Stimulated activated CD4-positive, alpha-beta T cell treated with anti-CD3 and anti-CD28 coated beads, Interleukin-2, amount 100 ng/mL, for 24 hours (primary cell): ENCODE results near the gene ARHGAP10.

Source experiments
- DNase-seq, 2 donors: peaks; one replicate each; pipeline ENCODE4 v3.0.0-alpha.2; 2020

ARHGAP10 gene

DNA sequence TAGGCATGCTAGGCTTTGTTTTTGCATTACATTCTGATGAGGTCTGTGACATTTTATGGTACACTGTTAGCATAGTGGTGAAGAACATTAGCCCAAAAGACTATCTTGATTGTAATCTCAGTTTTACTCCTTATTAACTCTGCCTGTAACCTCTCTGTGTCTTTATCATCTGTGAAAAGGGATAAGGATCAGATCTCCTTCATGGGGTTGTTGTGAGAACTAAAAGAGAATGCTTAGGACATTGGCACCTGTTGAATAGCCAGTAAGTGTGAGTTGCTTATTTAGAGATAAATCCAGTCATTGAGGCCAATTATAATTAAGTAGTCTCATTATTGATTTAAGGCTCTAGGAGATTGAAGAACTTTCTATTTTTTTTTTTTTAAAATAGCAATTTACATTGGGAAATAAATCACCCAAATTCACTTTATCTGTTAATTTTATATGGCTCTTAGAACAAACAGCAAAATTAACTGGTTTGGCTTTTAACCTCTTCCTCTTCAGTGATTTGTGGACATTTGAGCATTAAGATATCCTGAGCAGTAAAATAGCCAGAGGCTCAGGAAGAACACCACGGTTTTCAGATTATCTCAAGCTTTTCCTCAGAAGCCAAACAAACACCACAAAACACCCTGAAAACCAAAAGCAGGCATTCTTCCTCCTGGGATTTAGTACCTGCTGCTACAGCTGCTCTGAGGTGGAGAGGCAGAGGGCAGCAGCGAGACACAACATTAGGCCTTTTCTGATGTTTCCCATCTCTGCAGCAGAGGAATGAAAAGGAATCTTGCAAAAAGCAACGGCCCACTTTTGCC lies 192.9 kb downstream of the ARHGAP10 start:
- peak in 1 of 2 donors; percentile 6 for DNase-seq

DNA sequence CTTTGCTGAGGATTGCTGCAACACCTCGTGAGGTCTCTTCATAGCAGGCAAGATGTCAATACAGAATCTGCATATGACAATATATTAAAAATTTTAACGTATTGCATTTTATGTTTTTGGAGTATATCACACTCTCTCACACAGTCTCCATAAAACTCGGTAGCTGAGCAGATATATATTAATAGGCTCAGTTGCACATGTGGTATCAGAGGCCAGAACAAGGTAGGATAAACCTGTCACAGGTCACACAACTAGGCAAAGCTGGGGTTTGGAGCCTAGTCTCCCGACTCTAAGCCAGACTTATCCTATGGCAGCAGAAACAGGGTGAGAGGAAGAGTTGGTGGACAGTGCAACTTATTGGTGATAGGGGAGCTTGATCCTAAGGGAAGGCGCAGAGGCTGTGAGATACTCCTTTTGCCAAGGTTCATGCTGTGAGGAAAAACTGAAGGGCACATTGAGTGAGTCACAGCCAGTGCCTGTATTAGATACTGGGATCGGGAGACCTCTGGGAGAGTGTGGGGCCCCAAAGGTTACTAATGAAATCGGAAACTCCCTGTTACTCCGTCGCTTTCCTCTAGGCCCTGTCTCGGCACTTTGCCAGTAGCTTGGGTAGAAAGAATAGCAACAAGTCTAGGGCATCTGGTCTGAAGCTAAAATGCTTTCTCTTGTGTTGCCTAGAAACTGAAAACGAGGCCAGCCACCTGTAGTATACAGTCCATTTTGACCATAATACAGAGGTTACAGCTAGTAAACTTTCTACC lies 195.7 kb downstream of the ARHGAP10 start:
- DNase-seq = no peak

DNA sequence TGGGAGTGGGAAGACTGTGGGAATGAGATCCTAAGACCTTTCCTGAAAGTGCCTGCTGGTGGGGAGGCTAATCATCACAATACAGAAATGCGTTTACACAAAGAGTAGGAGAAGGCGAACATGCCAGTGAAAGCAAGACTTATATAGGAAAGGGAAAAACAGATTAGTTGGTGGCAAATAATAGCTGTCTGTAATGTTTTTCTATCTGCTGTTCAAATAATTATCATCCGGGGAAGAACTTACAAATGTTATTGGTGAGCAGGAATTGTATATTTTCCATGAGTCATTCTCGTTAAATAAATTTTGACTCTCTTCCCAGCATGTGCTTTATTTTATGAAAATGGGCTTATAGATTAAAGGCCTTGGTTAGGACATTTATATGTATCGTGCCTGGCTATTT lies 196.5 kb downstream of the ARHGAP10 start:
- DNase-seq = no peak

DNA sequence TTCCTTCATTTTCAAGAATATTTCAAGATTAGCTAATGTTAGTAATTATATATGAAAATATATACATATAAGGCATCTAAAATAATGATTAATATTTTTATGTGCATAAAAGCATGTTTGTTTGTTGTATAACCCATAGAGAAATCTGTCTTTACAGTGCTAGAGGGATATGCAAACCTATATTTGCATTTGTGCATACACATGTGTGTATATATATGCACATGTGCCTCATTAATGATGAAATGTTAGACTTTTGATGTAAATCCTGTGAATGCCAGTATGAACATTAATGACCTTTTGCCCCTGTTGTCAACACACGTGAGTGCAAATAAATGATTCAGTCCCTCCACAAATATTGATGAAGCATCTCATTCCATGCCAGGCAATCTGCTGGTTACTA lies 197.9 kb downstream of the ARHGAP10 start:
- no peak for DNase-seq

DNA sequence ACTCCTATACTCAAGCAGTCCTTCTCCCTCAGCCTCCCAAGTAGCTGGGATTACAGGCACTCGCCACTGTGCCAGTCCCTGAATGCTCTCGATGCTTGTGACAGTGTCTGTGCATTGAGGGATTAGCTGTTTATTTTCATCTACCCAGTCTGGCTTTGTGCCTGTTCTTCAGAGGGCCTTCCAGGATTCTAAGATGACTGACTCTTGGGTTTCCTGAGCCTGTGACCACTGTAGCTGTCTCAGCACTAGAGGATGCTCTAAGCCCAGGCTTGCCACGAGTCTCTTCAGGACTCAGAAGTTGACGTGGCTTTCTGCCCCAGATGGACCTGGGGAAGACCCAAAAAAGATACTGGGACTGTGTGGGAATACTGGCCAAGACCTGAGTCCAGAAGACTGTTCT lies 201.4 kb downstream of the ARHGAP10 start:
- DNase-seq = no peak

DNA sequence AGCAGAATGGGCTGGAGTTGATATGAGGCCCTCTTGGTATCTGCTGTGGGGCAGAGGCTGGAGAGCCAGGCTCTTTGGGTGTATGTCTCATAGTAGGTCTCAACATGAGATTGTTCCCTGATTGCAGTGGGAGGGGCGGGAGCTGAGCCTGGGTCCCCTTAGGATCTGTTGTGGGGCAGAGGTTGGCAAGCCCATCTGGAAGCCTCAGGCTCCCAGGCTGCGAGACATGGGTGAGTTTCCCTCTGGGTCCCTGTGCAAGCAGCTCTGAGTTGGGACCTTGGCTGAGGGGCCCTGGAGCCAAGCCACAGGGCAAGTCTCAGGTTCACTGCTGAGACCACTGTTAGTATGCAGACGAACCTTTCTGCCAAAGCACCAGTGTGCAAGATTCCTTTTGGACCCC lies 201.9 kb downstream of the ARHGAP10 start:
- no peak for DNase-seq

DNA sequence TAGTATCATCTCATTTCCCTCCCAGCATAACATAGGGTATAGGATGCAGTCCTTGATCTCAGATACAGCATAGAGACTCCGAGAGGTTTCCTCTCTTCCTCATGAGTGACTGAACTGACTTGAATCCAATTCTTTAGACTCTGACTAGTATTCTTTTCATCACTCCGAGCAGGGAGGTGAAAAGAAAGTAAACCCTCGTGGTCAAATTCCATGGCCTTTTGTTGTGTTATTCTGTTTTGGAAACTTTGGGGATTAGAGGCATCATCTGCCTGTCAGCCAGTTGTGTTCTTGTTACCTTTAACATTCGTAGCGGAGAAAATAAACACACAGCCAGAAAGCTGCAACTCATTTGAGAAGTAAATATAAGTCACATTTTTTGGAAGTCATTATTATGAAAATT lies 206.6 kb downstream of the ARHGAP10 start:
- no peak for DNase-seq

DNA sequence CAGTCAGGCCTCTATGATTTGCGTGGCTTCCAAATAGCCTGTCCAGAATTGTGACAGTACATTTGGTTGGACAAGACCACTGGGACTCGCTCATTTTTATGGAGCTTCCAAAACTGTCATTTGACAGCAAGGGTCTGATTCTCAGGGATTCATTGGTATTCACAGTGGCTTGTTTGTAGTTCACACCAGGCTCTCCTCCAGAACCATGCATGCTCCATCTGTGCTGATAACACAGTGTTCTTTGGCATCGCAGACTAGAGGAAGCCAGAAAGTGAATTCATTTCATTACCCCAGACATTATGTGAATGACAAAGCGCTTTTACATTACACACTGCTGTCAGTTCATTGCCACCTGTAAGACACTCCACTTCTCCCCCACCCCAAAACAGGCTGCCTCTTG lies 208.3 kb downstream of the ARHGAP10 start:
- no peak for DNase-seq

DNA sequence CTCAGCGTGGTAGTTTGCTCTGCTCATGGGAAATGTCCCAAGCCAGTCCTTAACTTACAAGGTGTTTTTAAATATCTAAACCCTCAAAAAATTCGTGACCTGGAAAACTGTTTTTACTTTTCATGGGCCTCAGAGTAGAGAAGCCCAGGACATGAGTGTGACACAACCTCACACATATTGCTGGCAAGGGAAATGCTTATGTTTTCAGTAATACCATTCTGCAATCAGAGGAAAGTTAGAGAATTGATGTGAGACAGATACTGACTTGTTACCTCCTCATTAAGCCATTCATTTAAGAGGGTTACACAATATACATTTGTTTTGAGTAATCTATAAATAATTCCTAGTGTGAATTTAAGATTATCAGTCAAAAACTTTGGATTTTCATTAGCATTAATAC lies 209.5 kb downstream of the ARHGAP10 start:
- no peak for DNase-seq

DNA sequence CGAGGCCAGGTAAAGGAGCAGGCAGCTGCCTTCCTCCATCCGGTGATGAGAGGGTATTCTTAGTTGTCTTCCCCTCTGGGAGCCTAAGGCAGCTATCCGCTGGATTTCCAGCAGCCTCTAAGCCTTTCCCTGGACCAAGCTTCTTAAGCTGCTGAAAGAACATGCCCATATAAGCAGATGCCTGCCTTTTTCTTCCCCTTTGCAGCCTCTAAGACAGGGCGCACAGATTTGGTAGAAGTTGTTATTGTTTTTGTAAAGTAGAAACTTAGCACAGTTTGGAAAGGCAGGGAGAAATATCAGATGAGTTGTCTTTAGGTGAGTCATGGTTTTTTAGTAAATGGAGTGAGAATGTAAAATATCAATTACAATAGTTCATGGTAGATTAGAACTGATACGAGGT lies 210.8 kb downstream of the ARHGAP10 start:
- DNase-seq = no peak

DNA sequence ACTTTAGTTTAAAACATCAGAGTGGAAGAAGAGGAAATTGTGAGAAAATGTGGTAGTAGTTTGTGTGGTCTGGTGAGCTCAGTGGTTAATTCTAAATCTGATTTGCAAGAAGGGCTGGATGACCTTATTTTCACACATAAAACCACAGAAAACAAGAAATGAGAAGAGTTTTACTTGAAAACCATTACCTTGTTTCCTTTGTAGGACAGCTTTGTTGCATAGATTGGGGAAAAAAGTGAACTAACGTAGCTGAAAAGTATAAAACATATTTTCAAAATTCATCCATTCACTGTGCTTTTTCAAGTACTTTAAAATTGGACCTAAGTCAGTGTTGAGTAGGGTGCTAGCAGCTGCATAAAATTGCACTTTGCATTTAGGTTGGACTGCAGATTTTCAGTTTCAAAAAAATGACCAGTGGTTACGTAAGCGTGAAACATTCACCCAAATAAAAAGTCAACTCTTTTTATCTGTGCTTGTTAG lies 211.3 kb downstream of the ARHGAP10 start:
- no peak for DNase-seq

DNA sequence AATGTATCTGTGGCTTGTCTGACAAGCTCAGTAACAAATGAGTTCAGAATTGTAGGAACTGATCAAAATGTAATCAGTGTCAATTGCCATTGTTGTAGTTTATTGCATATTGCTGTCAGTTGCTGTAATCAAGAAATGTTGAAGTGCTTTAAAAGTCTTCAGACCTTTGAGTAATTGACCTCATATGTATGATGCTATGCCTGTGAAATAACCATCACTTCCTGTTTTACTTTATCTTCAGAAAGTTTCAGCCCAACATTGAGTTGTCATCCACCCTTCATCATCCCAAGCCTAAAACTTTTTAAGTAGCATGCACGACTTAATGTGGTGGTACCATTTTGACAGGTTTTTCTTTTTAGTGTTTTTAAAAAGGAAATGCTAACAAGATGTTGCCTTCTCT lies 212.4 kb downstream of the ARHGAP10 start:
- DNase-seq = no peak

DNA sequence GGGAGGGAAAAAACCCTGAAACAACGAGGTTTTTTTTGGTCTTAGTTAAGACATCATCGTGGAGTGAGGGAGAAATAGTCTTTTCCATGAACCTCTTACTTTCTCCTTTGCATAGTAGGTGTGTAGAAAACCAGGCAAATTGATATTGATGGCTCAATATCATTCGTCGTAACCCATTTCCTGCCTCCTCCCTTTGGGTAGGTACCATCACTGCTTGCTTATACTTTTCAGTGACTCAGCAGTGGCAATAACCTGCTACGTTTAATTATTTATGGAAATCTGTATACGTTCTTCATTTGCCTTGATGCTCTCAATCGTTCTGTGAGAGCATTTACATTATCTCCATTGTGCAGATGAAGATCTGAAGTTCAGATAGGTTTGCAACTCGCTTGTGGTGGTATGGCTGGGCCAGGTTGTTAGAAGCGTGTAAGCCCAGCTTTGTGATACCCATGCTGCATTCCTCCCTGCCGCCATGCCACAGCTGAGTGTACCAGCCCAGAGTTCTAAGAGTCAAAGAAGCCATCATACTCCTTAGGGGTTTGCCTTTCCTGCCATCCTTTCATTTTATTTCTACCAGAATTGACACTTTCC lies 212.9 kb downstream of the ARHGAP10 start:
- DNase-seq = no peak

DNA sequence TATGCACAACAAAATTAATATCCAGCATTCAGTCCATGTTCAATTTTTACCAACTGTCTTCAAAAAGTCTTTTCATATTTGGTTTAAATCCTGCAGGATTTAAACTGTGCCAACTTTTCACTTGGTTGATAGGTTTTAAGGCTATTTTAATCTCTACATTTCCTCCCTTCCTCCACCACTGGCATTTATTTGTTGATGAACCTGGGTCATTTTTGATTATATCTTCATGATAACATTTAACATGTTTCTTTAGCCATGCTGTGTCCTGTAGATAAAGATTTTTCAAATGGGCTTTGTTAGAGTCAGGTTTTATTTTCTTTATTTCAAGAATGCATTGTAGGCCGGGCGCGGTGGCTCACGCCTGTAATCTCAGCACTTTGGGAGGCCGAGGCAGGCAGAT lies 216.4 kb downstream of the ARHGAP10 start:
- no peak for DNase-seq

DNA sequence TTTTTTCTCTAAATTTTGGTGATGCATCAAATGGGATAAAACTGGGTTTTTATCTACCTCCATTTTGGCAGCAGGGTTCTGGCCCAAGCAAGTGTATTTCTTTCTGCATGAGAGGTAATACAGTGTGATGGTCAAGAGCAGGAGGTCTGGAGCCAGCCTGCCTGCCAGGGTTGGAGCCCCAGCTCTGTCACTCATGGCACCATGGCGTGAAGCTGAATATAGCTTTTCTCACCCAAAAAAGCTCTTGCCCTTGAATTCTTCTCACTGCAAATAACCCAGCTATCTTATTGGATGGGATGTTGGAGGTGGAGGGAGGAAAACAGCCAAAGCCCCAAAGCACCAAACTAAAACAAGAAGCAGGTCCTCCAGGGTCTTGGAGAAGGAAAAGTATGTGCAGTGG lies 218.4 kb downstream of the ARHGAP10 start:
- DNase-seq = no peak

DNA sequence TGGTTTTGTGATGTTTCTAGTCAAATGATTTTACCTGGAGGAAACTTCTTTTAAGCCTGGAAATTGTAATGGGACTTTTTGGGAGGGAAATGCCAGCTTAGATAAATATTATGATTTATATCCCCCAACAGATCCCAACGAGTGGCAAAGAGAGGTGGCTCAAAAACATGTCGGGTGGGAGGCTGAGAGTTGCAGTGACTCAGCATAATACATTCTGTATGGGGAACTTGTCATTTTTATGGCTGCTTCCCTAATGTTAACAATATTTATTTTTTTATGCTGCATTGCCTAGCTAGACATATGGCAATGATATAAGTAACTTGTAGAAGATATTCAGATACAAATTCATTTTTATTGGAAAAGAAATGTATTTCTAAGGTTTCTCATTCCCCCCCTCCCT lies 219.0 kb downstream of the ARHGAP10 start:
- no peak for DNase-seq

DNA sequence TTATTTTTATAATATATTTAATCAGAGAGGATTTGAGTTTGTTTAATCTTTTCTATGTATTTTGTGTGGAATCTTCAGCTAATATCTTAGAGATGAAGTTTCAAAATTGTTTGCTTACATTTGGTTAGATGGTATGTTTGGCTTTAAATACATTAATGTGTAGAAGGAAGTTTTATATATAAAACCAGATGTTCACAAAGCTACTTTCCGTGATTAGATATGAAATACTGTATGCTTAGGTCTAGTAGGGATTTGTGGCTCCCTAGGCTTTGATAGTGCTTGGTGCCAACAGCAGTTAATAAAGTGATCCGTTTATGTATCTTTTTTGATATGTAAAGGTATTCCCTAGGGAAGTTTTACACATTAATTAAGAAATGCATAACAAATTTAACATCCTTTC lies 223.0 kb downstream of the ARHGAP10 start:
- no peak for DNase-seq

DNA sequence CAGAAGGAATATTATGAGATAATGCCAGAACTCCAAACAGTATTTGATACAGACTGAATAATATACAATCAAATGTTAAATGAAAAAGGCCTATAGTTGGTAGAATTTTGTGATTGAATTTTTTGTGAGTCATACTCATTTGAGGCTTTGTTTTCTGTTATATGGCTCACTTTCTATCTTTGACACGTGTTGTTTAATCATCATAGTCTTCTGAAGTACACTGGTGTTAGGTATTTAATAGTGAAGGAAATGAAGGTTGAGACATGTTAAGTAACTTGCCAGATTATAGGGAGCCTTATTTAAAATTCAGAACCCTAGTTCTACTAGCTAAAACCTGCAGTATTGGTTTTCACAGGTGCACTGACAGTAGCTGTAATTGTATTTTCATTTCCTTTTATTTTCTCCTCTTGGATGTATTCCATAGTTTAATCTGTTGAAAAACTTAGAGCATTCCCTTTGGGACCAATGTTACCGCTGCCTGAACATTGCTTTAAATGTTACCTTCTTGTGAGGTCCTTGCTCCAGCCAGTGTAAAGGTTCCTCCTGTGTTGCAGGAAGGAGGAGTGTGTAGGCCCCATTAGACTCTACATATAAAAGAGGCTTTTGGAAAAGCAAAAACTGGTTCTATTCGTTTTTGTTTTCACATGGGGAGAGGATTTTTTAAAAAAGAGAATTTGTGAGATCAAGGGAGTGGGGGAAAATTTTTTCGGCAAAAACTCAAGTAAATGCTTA lies 224.1 kb downstream of the ARHGAP10 start:
- DNase-seq = no peak

DNA sequence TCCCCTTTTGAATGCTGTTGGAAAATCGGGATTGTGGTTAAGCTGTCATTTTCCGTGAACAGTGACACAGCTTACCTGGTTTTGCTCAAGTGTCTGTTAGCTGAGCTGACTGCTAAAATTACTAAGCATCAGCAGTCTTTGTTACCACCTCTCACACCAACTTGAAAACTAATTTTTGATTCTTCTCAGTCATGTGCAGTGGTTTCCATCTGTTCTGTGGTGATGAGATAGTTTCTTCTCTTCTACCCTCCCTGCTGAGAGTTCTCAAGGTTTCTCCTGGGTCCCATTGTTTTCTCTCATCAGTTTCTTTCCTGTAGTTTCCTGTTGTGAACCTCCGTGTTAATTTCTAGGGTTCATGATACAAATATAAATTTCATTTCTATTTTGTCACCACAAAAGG lies 225.6 kb downstream of the ARHGAP10 start:
- no peak for DNase-seq

DNA sequence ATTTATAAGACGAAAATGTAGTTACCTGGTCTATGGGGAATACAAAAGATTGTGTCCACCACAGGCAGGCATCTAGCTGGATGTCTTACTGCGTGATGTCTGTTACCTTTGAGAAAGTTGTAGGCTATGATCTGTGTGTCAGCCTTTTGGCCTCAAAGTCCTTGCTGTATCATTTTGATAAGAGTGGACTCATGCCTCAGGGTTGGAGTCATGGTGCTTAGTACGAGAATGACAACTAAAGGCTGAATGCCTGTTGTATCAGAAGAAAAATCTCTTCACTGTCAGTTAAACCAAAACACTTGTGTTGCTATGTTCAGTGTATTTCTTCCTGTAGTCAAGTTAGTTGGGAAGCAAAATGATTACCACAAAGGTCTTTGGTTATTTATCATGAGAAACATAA lies 226.2 kb downstream of the ARHGAP10 start:
- no peak for DNase-seq

DNA sequence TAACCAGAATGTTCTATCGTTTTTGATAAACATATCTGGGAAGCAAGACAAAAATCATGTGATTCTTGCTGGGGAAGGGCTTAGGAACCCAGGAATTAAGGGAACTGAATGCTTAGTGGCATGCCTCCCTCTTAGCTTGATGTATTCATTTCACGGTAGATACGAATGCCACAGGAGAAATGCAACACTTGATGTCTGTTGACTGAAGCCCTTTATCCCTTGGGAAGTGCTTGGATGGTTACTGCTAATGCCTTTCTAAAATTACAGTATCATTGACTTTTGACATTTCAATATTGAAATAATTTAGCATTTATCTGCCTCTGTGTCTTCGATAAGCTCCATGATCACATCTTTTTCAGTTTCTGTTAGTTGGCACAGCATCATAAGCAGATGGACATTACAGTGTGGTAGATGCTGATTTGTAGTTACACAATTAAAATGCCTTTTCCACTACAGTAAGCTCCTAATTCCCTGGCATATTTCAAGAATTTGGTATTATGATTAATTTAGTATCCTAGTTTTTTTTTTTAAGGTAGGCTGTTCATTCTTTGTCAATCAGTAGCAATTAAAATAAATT lies 226.7 kb downstream of the ARHGAP10 start:
- no peak for DNase-seq

DNA sequence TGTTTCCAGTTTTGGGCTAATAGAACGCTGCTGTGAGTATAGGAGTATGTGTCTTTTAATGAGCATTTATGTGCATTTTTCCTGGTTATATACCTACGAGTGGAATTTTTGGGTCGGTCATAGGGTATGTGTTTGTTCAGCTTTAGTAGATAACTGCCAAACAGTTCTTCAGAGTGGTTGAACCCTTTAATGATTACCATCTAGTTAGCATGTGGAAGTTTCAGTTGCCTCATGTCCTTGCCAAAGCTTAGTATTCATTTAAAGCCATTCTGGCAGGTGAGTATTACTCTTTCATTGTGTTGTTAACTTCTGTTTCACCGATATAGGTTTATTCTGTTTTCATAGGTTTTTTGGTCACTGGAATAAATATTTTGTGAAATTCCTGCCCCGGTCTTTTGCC lies 229.1 kb downstream of the ARHGAP10 start:
- DNase-seq = no peak

DNA sequence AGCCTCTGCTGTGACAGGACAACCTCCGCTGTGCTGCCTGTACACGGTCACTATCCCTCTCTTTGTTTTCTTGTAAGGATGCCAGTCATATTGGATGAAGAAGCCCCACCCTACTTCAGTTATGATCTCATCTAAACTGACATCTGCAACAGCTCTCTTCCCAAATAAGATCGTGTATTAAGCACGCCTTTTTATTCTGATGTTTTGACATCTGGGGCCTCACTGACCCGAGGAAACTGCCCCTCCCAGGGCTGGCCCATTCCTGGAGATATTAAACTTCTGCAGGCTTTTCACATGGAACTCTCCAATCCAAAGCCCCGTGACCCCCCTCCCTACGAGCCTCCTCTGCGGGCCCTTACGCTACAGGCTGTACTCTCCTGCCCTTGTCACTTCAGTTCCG lies 232.0 kb downstream of the ARHGAP10 start:
- no peak for DNase-seq
